HG03103 (cell line): ENCODE results near the gene KCNJ1.

Experiments used
- ATAC-seq: cut with Tn5 transposase; IDR thresholded peaks from one replicate; pipeline ENCODE4 v1.9.1; 2021; ENCODE audit warnings: low read depth; ENCODE audit not compliant: unreplicated experiment

KCNJ1 gene

GRCh38 chr11:128856241-128856640 is 10.9 kb downstream of the KCNJ1 start:
- no peak for ATAC-seq

- ATAC-seq = no peak
These were observed 12.3 kb downstream of the KCNJ1 start for GRCh38 chr11:128854841-128855240.

- ATAC-seq = no peak
These were observed 13.5 kb downstream of the KCNJ1 start for GRCh38 chr11:128853559-128853958.

GRCh38 chr11:128852327-128853023 is 14.6 kb downstream of the KCNJ1 start:
- no peak for ATAC-seq

- peak; percentile 76 for ATAC-seq
These were observed 18.2 kb downstream of the KCNJ1 start for GRCh38 chr11:128848815-128849455.

GRCh38 chr11:128846985-128847384 is 20.1 kb downstream of the KCNJ1 start:
- ATAC-seq = no peak

- no peak for ATAC-seq
These were observed 21.7 kb downstream of the KCNJ1 start for GRCh38 chr11:128845334-128845780.

- no peak for ATAC-seq
These were observed 23.8 kb downstream of the KCNJ1 start for GRCh38 chr11:128843198-128843785.

- ATAC-seq = peak; percentile 54
These were observed 25.5 kb downstream of the KCNJ1 start for GRCh38 chr11:128841461-128842072.

GRCh38 chr11:128840783-128841182 is 26.3 kb downstream of the KCNJ1 start:
- ATAC-seq = peak; percentile 34

- no peak for ATAC-seq
These were observed 27.0 kb downstream of the KCNJ1 start for GRCh38 chr11:128840137-128840536.

GRCh38 chr11:128839081-128839480 is 28.0 kb downstream of the KCNJ1 start:
- ATAC-seq = no peak

- ATAC-seq = no peak
These were observed 29.5 kb downstream of the KCNJ1 start for GRCh38 chr11:128837627-128838026.

GRCh38 chr11:128835741-128836430 is 31.2 kb downstream of the KCNJ1 start:
- ATAC-seq = no peak

GRCh38 chr11:128834157-128834556 is 32.9 kb downstream of the KCNJ1 start:
- no peak for ATAC-seq

GRCh38 chr11:128832121-128832497 is 35.0 kb downstream of the KCNJ1 start:
- peak; percentile 51 for ATAC-seq

GRCh38 chr11:128831174-128832120 is 35.6 kb downstream of the KCNJ1 start:
- peak; percentile 63 for ATAC-seq

- ATAC-seq = peak; percentile 30
These were observed 36.6 kb downstream of the KCNJ1 start for GRCh38 chr11:128830290-128831173.

- no peak for ATAC-seq
These were observed 38.7 kb downstream of the KCNJ1 start for GRCh38 chr11:128828350-128828749.
